Epithelial cell of esophagus (primary cell): ENCODE measurements around the gene FMO1.

Source experiments
- DNase-seq: peaks from one replicate; pipeline ENCODE4 v3.0.0; 2010; ENCODE audit warnings: low read depth
- H3K4me3 ChIP-seq: 2 replicates; pipeline ENCODE4 v1.5.1; 2011; ENCODE audit warnings: mild to moderate bottlenecking, low read length, control low read depth
- TF ChIP-seq, protein P1 (sequence below): IDR thresholded peaks from 2 replicates; pipeline ENCODE4 v1.5.1; 2011; ENCODE audit warnings: low read depth, mild to moderate bottlenecking, low read length, control low read depth, inconsistent platforms; ENCODE audit not compliant: insufficient read depth; ENCODE audit errors: missing control alignments

The FMO1 gene

DNA sequence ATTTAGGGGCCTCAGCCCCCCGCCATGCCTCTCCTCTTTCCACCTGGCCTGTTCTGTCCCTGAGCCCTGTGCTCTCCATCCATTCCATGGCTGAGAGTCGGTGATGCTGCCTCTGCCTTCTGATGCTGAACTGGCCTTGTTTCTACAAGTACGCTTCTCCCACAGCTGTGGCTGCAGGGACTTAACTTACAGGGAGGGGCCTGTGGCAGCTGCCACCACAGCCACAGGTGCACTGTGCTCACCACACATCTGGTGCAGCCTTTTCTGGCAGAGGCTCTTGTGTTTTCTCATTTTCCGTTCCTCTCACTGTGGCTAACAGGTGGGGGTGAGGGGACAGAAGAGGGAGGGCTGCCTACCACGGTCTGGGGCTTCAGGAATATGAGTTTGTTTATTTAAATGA is 4.2 kb downstream of the FMO1 start:
- H3K4me3 ChIP-seq, result no peak overlapping the region
- TF ChIP-seq, protein P1, sequence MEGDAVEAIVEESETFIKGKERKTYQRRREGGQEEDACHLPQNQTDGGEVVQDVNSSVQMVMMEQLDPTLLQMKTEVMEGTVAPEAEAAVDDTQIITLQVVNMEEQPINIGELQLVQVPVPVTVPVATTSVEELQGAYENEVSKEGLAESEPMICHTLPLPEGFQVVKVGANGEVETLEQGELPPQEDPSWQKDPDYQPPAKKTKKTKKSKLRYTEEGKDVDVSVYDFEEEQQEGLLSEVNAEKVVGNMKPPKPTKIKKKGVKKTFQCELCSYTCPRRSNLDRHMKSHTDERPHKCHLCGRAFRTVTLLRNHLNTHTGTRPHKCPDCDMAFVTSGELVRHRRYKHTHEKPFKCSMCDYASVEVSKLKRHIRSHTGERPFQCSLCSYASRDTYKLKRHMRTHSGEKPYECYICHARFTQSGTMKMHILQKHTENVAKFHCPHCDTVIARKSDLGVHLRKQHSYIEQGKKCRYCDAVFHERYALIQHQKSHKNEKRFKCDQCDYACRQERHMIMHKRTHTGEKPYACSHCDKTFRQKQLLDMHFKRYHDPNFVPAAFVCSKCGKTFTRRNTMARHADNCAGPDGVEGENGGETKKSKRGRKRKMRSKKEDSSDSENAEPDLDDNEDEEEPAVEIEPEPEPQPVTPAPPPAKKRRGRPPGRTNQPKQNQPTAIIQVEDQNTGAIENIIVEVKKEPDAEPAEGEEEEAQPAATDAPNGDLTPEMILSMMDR, result no peak
- no peak for DNase-seq

DNA sequence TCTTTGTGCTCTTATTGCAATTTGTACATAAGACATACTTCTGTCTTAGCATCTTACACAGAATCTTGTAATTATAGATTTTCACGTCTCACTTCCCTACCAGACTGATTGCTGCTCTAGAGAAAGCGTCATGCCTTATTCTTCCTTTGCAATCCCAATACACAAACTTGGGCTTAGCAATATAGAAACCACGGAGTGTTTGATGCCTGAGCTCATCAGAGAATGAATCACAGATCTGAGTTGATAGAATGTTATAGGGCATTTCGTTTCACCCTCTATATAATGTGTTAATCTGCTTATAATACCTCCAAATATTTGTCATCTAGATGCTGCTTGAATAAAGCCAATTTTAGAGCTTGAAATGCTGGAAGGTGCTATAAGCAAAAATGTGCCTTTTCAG is 6.6 kb downstream of the FMO1 start:
- TF ChIP-seq, protein P1, result no peak
- no peak overlapping the region for H3K4me3 ChIP-seq
- DNase-seq, result peak; percentile 83

GRCh38 chr1:171256940-171257606 is 8.8 kb downstream of the FMO1 start:
- TF ChIP-seq, protein P1, result no peak
- peak; percentile 96 for DNase-seq
- no peak overlapping the region for H3K4me3 ChIP-seq

- no peak for DNase-seq
- TF ChIP-seq, protein P1, result no peak
Measured at GRCh38 chr1:171257607-171258076, 9.3 kb downstream of the FMO1 start.

GRCh38 chr1:171258429-171258828 is 10.1 kb downstream of the FMO1 start:
- TF ChIP-seq, protein P1, result no peak
- no peak overlapping the region for H3K4me3 ChIP-seq
- no peak for DNase-seq

More at GRCh38 chr1:171257607-171258076, 9.3 kb downstream of the FMO1 start:
- H3K4me3 ChIP-seq, result no peak overlapping the region

DNA sequence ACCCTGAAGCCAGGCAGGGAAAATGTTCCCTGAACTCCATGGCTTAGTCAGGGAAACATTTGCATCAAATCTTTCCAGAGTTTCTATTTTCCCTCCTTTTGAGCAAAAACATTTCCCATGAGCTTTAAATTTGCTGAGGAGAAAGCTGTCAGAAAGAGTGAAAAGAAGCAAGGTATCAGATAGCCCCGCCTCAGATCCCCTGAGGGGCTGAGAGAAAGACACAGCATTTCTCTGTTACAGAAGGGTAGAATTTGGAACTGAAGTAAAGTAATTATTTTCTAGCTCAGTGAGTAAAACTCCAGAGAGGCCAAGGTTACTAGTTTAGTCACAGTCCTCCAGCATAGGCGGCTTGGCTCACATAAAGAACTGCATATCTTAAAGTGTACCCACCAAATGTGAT is 10.6 kb downstream of the FMO1 start:
- TF ChIP-seq, protein P1, result no peak
- H3K4me3 ChIP-seq, result no peak overlapping the region
- no peak for DNase-seq

DNA sequence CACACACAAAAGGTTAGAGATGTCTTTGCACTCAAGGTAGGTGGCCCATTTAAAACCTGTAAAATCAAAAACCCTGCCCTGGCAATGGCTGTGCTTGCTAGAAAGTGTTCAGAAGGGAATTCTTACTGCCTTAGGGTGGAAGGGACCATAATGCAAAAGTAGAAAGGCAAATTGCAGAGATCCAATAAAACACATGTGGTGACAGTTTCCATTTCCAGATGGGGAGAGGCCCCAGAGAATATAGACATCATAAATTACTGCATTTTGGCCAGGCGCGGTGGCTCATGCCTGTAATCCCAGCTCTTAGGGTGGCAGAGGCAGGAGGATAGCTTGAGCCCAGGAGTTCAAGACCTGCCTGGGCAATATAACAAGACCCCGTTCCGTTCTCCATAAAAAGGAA is 13.0 kb downstream of the FMO1 start:
- no peak for DNase-seq
- no peak overlapping the region for H3K4me3 ChIP-seq
- TF ChIP-seq, protein P1, result no peak
